Stomach (tissue), 9 donors: ENCODE measurements around the gene CDCA5. TPM values are rescaled to one million over a fixed set of nuclear protein-coding genes. Genes with fewer than 3 reads are reported as not detected.

ENCODE experiments used
- DNase-seq, 2 donors: peaks; one replicate each; pipeline versions ENCODE4 v3.0.0 to v3.0.0-alpha.2; 2013 to 2019
- H3K27ac ChIP-seq, 5 donors: fragments of 200-600 bp in 4 of 5; sonication (generic) in 4 of 5; one replicate each; pipeline ENCODE4 v1.5.1; 2013 to 2019; ENCODE audit warnings: mild to moderate bottlenecking in 1 of 5, moderate library complexity in 1 of 5
- H3K27me3 ChIP-seq, 3 donors: fragments of 200-600 bp; sonication (generic); one replicate each; pipeline ENCODE4 v1.5.1; 2017 to 2019; ENCODE audit warnings: mixed run types in 1 of 3
- H3K36me3 ChIP-seq, 4 donors: fragments of 200-600 bp; sonication (generic); 1 replicate in 3 of 4; 2 replicates in 1 of 4; pipeline ENCODE4 v1.5.1; 2016 to 2019
- H3K4me1 ChIP-seq, 4 donors: fragments of 200-600 bp; sonication (generic); one replicate each; pipeline ENCODE4 v1.5.1; 2016 to 2019
- H3K4me3 ChIP-seq, 4 donors: fragments of 200-600 bp; sonication (generic) in 3 of 4; one replicate each; pipeline ENCODE4 v1.5.1; 2016 to 2019; ENCODE audit warnings: mild to moderate bottlenecking in 1 of 4
- H3K9me3 ChIP-seq, 4 donors: fragments of 200-600 bp; sonication (generic); one replicate each; pipeline ENCODE4 v1.5.1; 2016 to 2019
- EP300 ChIP-seq: sonication (generic); formaldehyde crosslinking; IDR thresholded peaks from one replicate; pipeline ENCODE4 v1.6.1; 2017; ENCODE audit warnings: antibody characterized with exemption
- POLR2A ChIP-seq, 4 donors: fragments of 450-650 bp; IDR thresholded peaks; one replicate each; pipeline ENCODE4 v1.6.1; 2016; ENCODE audit warnings: antibody characterized with exemption in 4 of 4, control low read depth in 2 of 4, mild to moderate bottlenecking in 1 of 4, moderate library complexity in 1 of 4
- POLR2AphosphoS5 ChIP-seq, 3 donors: sonication (generic); formaldehyde crosslinking; IDR thresholded peaks; one replicate each; pipeline ENCODE4 v1.6.1; 2016; ENCODE audit warnings: antibody characterized with exemption in 3 of 3
- WGBS, 5 donors: extraction: QIAGEN DNeasy Blood & Tissue Kit in 3 of 5; methylation state at CpG; one replicate each; pipeline versions ENCODE4 v1.1.5 to v1.1.7; 2013 to 2018; 5-methylcytosine and 5-hydroxymethylcytosine counted together
- intact Hi-C: fragments of 100-400 bp; cut with DNase I; formaldehyde crosslinking; loops from one replicate; pipeline ENCODE4 v1.15.1; 2023; ENCODE audit warnings: low total_unique reads
- polyA plus RNA-seq, 3 donors: library from polyadenylated mRNA; stranded (reverse); fragments of 200-250 nt; gene quantifications; one replicate each; pipeline ENCODE4 v1.2.3, GENCODE V29; 2013
- total RNA-seq, 5 donors: library from RNA; depleted of rRNA; stranded (reverse); fragments of >200 nt; gene quantifications; one replicate each; pipeline versions ENCODE4 v1.1.0 to v1.2.3, GENCODE V29; 2014 to 2016
- TF ChIP-seq, protein P1 (sequence below), 7 experiments: fragments of 450-650 bp in 4 of 7; fragments of 200-600 bp in 3 of 7; sonication (generic) in 3 of 7; IDR thresholded peaks; one replicate each; pipeline ENCODE4 v1.5.1; 2016 to 2019; ENCODE audit warnings: antibody characterized with exemption in 7 of 7, control low read depth in 2 of 7, mild to moderate bottlenecking in 1 of 7
- donor health status: healthy with polysubstance abuse.
- donor health status: Bipolar disorder and iron deficiency.
- donor health status: healthy.

The CDCA5 gene
- total and polyA plus RNA-seq, 8 donors, result 1.4 to 9.1 (median 3.1) TPM

DNA sequence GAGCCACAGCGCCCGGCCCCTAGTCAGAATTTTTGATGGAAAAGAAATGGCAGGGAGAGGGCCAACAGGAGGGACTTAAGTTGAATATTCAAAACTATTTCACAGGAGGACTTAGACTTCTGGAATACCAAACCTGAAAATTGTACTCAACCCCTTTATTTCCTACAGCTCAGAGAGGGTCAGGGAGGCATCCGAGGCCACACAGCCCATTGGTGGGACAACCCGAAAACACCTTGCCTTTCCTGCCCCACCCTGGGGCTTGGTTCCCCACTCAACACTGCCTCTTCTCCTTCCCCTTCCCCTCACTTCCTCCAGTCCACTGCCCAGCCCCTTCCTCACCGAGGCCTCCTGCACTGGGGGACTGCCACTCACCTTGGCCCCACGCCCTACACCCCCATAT is 26.8 kb downstream of the CDCA5 start:
- intact Hi-C loops, result no loop called here
- DNase-seq, result no peak
- WGBS, 5 donors, result 89 to 95% (median 92%) methylated on average over 6 of the region's 6 CpGs
- no peaks in the 10 kb centered on the region for H3K9me3 ChIP-seq
- TF ChIP-seq, protein P1, sequence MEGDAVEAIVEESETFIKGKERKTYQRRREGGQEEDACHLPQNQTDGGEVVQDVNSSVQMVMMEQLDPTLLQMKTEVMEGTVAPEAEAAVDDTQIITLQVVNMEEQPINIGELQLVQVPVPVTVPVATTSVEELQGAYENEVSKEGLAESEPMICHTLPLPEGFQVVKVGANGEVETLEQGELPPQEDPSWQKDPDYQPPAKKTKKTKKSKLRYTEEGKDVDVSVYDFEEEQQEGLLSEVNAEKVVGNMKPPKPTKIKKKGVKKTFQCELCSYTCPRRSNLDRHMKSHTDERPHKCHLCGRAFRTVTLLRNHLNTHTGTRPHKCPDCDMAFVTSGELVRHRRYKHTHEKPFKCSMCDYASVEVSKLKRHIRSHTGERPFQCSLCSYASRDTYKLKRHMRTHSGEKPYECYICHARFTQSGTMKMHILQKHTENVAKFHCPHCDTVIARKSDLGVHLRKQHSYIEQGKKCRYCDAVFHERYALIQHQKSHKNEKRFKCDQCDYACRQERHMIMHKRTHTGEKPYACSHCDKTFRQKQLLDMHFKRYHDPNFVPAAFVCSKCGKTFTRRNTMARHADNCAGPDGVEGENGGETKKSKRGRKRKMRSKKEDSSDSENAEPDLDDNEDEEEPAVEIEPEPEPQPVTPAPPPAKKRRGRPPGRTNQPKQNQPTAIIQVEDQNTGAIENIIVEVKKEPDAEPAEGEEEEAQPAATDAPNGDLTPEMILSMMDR (IDR thresholded peaks at IDR 0.05), result no peak
- TF ChIP-seq POLR2A (IDR thresholded peaks at IDR 0.05) (no peak), EP300 (no peak), POLR2AphosphoS5 (IDR thresholded peaks at IDR 0.05) (no peak)
- no peaks in the 10 kb centered on the region for H3K36me3 ChIP-seq
- no peak overlapping the region for H3K27ac ChIP-seq
- no peaks in the 10 kb centered on the region for H3K4me1 ChIP-seq
- H3K27me3 ChIP-seq, result peaks cover 0 to 24% (median 0%) of the 10 kb centered on the region in 3 donors
- H3K4me3 ChIP-seq, result no peak overlapping the region

DNA sequence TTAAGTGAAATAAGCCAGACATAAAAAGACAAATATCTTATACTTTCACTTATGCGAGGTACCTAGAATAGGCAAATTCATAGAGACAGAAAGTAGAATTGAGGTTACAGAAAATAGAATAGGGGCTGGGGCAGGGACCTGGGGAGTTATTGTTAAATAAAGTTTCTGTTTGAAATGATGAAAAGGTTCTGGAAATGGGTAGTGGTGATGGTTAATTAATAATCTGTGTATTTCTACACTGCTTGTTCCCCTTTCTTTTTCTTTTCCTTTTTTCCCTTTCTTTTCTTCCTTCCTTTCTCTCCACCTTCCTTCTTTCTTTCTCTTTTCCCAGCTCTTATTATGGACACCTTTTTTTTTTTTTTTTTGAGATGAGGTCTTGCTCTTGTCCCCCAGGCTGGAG is 28.3 kb downstream of the CDCA5 start:
- no peak for DNase-seq
- H3K27ac ChIP-seq, result no peak overlapping the region
- H3K4me1 ChIP-seq, result no peaks in the 10 kb centered on the region
- H3K27me3 ChIP-seq, result peaks cover 0 to 24% (median 0%) of the 10 kb centered on the region in 3 donors
- TF ChIP-seq EP300 (no peak), POLR2A (IDR thresholded peaks at IDR 0.05) (no peak), POLR2AphosphoS5 (IDR thresholded peaks at IDR 0.05) (no peak)
- TF ChIP-seq, protein P1 (IDR thresholded peaks at IDR 0.05), result no peak
- 76 to 87% (median 77%) methylated on average over 1 of the region's 1 CpG for WGBS, 5 donors
- no peaks in the 10 kb centered on the region for H3K9me3 ChIP-seq
- no peaks in the 10 kb centered on the region for H3K36me3 ChIP-seq
- intact Hi-C loops, result no loop called here
- no peak overlapping the region for H3K4me3 ChIP-seq

DNA sequence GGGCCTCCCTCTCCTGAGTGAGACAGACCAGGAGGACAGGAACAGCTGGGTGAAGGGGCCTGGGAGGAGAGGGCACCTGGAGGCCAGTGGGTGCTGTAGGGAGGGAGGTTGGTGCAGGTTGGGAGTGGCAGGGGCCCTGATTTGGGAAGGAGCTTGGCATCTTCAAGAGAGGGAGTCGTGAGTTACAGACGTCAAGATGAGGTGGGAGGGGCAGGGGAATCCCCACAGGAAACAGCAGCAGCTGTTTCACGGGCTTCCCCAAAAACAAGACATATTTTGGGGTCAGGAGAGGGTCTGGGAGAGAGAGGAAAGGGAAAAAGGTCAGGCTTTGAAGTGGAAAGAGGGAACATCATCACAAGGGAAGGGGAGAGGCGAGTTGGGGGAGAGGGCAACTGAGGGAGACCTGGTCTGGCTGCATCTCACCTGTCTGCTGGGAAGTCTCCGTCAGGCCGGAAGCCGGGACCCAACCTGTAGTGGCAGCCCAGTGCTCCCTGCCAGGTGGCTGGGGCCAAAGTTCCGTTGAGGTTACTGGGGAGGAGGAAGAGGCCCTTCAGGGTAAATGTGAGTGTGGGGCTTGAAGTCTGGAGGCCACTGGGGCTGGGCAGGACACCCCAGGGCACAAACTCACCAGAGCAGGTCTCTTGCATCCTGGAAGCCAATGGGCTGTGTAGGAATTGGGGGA is 29.9 kb downstream of the CDCA5 start:
- no peaks in the 10 kb centered on the region for H3K9me3 ChIP-seq
- WGBS, 5 donors, result 42 to 58% (median 49%) methylated on average over 8 of the region's 8 CpGs
- intact Hi-C loops, result no loop called here
- no peak overlapping the region for H3K4me3 ChIP-seq
- DNase-seq, result no peak
- peaks cover 0 to 24% (median 0%) of the 10 kb centered on the region in 3 donors for H3K27me3 ChIP-seq
- no peak overlapping the region for H3K27ac ChIP-seq
- no peaks in the 10 kb centered on the region for H3K36me3 ChIP-seq
- TF ChIP-seq POLR2A (IDR thresholded peaks at IDR 0.05), result no peak
- TF ChIP-seq, protein P1 (IDR thresholded peaks at IDR 0.05), result no peak
- TF ChIP-seq POLR2AphosphoS5 (IDR thresholded peaks at IDR 0.05), result no peak
- no peak for TF ChIP-seq EP300
- no peaks in the 10 kb centered on the region for H3K4me1 ChIP-seq

DNA sequence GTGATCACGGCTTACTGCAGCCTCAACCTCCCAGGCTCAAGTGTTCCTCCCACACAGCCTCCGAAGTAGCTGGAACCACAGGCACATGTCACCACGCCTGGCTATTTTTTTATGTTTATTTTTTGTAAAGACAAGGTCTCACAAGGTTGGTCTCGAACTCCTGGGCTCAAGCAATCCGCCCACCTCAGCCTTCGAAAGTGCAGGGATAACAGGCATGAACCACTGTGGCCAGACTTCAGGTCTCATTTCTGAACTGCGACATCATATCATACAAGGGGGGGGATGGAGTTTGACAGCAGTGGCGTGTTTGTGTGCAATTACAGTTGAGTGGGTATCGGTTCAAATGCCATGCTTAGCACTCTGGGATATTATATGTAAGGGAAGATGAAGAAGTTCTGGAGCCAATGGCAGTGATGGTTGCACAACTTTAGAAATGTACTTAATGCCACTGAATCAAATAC is 32.4 kb downstream of the CDCA5 start:
- H3K4me1 ChIP-seq, result peaks cover 5 to 20% (median 18%) of the 10 kb centered on the region in 4 donors
- intact Hi-C loops, result no loop called here
- TF ChIP-seq EP300 (no peak), POLR2A (IDR thresholded peaks at IDR 0.05) (no peak), POLR2AphosphoS5 (IDR thresholded peaks at IDR 0.05) (no peak)
- TF ChIP-seq, protein P1 (IDR thresholded peaks at IDR 0.05), result no peak
- no peaks in the 10 kb centered on the region for H3K36me3 ChIP-seq
- WGBS, 5 donors, result 73 to 81% (median 75%) methylated on average over 9 of the region's 9 CpGs
- no peak overlapping the region for H3K27ac ChIP-seq
- DNase-seq, result no peak
- no peaks in the 10 kb centered on the region for H3K9me3 ChIP-seq
- H3K4me3 ChIP-seq, result no peak overlapping the region
- H3K27me3 ChIP-seq, result peaks cover 0 to 24% (median 0%) of the 10 kb centered on the region in 3 donors
